Uterus (tissue), 4 donors: ENCODE results near the gene XDH. TPM values are rescaled to one million over a fixed set of nuclear protein-coding genes. Genes with fewer than 3 reads are reported as not detected.

Experiments used
- DNase-seq, 2 donors: peaks; one replicate each; pipeline ENCODE4 v3.0.0-alpha.2; 2019 to 2020
- H3K27ac ChIP-seq, 2 donors: fragments of 200-600 bp; sonication (generic); 1 replicate in 1 of 2; 2 replicates in 1 of 2; pipeline ENCODE4 v1.5.1; 2016 to 2018
- H3K27me3 ChIP-seq, 2 donors: fragments of 200-600 bp; sonication (generic); one replicate each; pipeline ENCODE4 v1.5.1; 2018 to 2019; ENCODE audit warnings: control low read depth in 1 of 2
- H3K36me3 ChIP-seq, 2 donors: fragments of 200-600 bp; sonication (generic); one replicate each; pipeline ENCODE4 v1.5.1; 2019; ENCODE audit warnings: control low read depth in 1 of 2
- H3K4me1 ChIP-seq, 2 donors: fragments of 200-600 bp; sonication (generic); one replicate each; pipeline ENCODE4 v1.5.1; 2018 to 2019; ENCODE audit warnings: control low read depth in 1 of 2
- H3K4me3 ChIP-seq, 2 donors: fragments of 200-600 bp; sonication (generic); 1 replicate in 1 of 2; 2 replicates in 1 of 2; pipeline ENCODE4 v1.5.1; 2018 to 2019; ENCODE audit warnings: mild to moderate bottlenecking in 1 of 2
- H3K9me3 ChIP-seq, 2 donors: fragments of 200-600 bp; sonication (generic); one replicate each; pipeline ENCODE4 v1.5.1; 2019; ENCODE audit warnings: control low read depth in 1 of 2
- POLR2A ChIP-seq, 2 donors: fragments of 450-650 bp; IDR thresholded peaks; one replicate each; pipeline ENCODE4 v1.6.1; 2016; ENCODE audit warnings: antibody characterized with exemption in 2 of 2, mild to moderate bottlenecking in 1 of 2, moderate library complexity in 1 of 2
- intact Hi-C: fragments of 100-400 bp; cut with DNase I; formaldehyde crosslinking; loops from one replicate; pipeline ENCODE4 v1.15.1; 2023; ENCODE audit warnings: low total_unique reads
- total RNA-seq, 4 donors: library from RNA; depleted of rRNA in 3 of 4; stranded (reverse); fragments of >200 nt in 3 of 4; gene quantifications; one replicate each; pipeline versions ENCODE4 v1.1.0 to v1.2.4, GENCODE V29; 2014 to 2023
- TF ChIP-seq, protein P1 (sequence below), 4 experiments: fragments of 200-600 bp in 2 of 4; fragments of 450-650 bp in 2 of 4; sonication (generic) in 2 of 4; IDR thresholded peaks; one replicate each; pipeline ENCODE4 v1.5.1; 2016 to 2019; ENCODE audit warnings: antibody characterized with exemption in 4 of 4, mild to moderate bottlenecking in 2 of 4, moderate library complexity in 1 of 4
- donor health status: DM: yes; HTN: yes; CAD: no.

XDH gene
- total RNA-seq, 4 donors from 2014 or later = 0.35 TPM; not detected in 3

DNA sequence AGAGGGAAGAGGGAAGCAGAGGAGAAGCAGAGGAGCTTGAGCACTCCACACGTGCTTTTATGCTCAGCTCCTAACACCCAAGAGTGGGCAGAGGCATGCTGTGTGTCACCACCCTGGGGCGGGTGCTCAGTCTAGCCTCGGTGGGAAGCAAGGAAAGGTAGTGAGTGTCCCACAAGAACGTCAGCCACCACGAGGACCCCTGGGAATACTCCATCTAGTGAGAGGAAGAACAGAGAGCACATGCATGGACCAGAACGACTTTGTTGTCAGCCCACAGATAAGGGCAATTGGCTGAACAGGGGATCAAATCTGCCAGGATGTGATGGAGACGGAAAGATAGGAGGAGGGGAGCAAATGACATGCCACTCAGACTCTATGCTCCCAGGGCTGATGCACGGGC, 83.4 kb downstream of the XDH start:
- Histone ChIP-seq H3K4me1 (no peaks in the 10 kb centered on the region), H3K27ac (no peak overlapping the region), H3K4me3 (no peak overlapping the region), H3K9me3 (no peaks in the 10 kb centered on the region), H3K27me3 (no peaks in the 10 kb centered on the region), H3K36me3 (no peaks in the 10 kb centered on the region)
- intact Hi-C loops = no loop called here
- DNase-seq = no peak
- TF ChIP-seq, protein P1, sequence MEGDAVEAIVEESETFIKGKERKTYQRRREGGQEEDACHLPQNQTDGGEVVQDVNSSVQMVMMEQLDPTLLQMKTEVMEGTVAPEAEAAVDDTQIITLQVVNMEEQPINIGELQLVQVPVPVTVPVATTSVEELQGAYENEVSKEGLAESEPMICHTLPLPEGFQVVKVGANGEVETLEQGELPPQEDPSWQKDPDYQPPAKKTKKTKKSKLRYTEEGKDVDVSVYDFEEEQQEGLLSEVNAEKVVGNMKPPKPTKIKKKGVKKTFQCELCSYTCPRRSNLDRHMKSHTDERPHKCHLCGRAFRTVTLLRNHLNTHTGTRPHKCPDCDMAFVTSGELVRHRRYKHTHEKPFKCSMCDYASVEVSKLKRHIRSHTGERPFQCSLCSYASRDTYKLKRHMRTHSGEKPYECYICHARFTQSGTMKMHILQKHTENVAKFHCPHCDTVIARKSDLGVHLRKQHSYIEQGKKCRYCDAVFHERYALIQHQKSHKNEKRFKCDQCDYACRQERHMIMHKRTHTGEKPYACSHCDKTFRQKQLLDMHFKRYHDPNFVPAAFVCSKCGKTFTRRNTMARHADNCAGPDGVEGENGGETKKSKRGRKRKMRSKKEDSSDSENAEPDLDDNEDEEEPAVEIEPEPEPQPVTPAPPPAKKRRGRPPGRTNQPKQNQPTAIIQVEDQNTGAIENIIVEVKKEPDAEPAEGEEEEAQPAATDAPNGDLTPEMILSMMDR (IDR thresholded peaks at IDR 0.05) = no peak
- TF ChIP-seq POLR2A (IDR thresholded peaks at IDR 0.05) = no peak

DNA sequence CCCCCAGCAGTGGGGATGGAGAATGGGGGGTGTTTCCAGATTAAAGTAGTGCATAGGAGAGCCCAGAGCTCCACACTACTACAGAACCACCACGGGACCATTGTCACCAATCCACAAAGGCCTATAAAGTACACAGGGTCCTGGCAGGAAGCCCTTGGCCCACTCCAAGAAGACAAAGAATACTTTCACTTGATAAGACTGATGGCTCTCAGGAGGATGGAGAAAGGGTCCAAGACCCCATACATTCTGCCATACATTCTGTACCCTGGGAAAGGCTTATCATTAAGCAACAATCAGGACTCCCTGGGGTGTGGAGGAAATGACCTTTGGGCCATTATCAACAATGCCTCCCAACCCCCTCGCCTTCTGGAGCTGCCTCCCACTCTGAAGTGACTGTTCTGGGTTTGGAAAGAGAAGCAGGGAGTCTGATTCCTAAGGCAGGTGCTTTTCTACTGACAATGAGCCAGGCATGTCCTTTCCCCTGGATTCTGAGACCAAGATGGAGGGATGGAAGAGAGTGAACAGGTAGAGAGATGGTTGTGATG, 85.4 kb downstream of the XDH start:
- no peak for DNase-seq
- Histone ChIP-seq H3K36me3 (no peaks in the 10 kb centered on the region), H3K4me3 (no peak overlapping the region), H3K9me3 (no peaks in the 10 kb centered on the region), H3K27ac (no peak overlapping the region), H3K27me3 (no peaks in the 10 kb centered on the region), H3K4me1 (no peaks in the 10 kb centered on the region)
- TF ChIP-seq POLR2A (IDR thresholded peaks at IDR 0.05) = no peak
- TF ChIP-seq, protein P1 (IDR thresholded peaks at IDR 0.05) = no peak
- intact Hi-C loops = no loop called here

DNA sequence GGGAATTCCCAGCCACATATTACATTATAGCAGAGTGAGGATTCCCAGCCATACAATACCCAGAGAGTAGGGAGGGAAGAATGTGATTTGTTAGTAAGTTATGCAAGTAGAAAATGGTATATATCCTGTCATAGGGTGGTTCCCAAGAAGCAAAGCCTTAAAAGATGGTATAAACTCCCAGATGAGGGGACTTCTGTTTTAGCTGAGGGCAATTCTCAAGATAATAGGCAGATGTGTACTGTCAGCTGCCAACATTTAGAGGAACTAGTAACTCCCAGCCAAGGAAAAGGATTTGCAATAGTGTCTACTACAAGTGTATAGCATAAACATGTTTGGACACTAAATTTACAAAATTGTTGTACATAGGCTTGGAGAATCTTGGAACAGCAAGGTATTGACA, 86.5 kb downstream of the XDH start:
- Histone ChIP-seq H3K36me3 (no peaks in the 10 kb centered on the region), H3K27ac (no peak overlapping the region), H3K9me3 (no peaks in the 10 kb centered on the region), H3K4me3 (no peak overlapping the region), H3K27me3 (no peaks in the 10 kb centered on the region), H3K4me1 (no peaks in the 10 kb centered on the region)
- DNase-seq = no peak
- intact Hi-C loops = no loop called here
- TF ChIP-seq POLR2A (IDR thresholded peaks at IDR 0.05) = no peak
- TF ChIP-seq, protein P1 (IDR thresholded peaks at IDR 0.05) = no peak

DNA sequence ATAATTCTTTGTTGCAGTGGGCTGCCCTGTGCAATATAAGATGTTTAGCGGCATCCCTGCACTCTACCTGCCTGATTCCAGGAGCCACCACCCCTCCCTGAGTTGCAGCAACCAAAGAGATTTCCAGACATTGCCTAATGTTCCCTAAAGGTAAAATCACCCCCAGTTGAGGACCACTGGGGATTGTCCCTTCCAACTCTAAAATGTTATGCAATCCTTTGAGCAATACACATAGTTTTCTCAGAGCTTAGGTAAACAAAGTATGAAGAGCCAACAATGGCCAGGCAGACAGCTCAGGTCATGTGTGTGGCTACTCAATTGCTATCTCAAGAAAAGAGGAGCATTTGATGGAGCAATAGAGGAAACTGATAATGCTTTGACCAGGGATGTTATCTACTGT, 87.0 kb downstream of the XDH start:
- DNase-seq = no peak
- no peak overlapping the region for H3K4me3 ChIP-seq
- H3K36me3 ChIP-seq = no peaks in the 10 kb centered on the region
- H3K27me3 ChIP-seq = no peaks in the 10 kb centered on the region
- intact Hi-C loops = no loop called here
- no peak overlapping the region for H3K27ac ChIP-seq
- no peaks in the 10 kb centered on the region for H3K4me1 ChIP-seq
- TF ChIP-seq POLR2A (IDR thresholded peaks at IDR 0.05) = no peak
- TF ChIP-seq, protein P1 (IDR thresholded peaks at IDR 0.05) = no peak
- no peaks in the 10 kb centered on the region for H3K9me3 ChIP-seq

DNA sequence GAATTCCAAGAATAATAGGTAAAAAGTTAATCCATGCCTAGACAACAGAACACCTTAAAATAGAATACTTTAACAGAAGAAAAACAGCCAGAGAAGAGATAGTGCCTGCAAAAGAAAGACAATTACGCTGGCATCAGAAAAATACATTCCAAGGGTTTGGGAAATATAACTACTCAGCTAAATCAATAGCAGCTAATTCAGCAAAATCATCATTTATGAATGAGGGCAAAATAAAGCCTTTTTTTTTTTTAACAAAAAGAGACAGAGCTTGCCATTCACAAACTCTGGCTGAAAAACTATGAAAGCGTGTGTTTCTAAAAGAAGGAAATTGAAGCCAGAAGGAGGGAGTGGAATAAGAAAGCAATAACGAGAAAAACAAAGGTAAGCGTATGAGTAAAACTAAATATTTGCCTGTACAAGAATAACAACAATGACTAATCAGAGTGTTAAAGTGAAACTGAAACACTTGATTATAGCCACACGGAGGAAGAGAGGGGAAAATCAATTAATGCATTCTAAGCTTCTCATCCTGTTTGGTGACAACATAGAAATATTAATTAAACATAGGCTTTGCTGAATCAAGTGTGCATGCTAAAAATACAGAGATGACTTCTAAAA, 90.4 kb downstream of the XDH start:
- no peaks in the 10 kb centered on the region for H3K36me3 ChIP-seq
- no peaks in the 10 kb centered on the region for H3K27me3 ChIP-seq
- no peak overlapping the region for H3K4me3 ChIP-seq
- no peaks in the 10 kb centered on the region for H3K9me3 ChIP-seq
- no peaks in the 10 kb centered on the region for H3K4me1 ChIP-seq
- intact Hi-C loops = no loop called here
- TF ChIP-seq POLR2A (IDR thresholded peaks at IDR 0.05) = no peak
- TF ChIP-seq, protein P1 (IDR thresholded peaks at IDR 0.05) = no peak
- H3K27ac ChIP-seq = no peak overlapping the region
- DNase-seq = no peak
